Sigmoid colon (tissue), 4 donors: ENCODE data around the gene ADGRF4.
"Not testable (repeated sequence)": the region's sequence is repeated elsewhere in the genome, so short reads cannot be mapped to it uniquely, and the experiment has no call there.

Experiments used
- EP300 ChIP-seq, 4 donors: sonication (generic); formaldehyde crosslinking; IDR thresholded peaks; one replicate each; pipeline ENCODE4 v1.6.1; 2017; ENCODE audit warnings: antibody characterized with exemption in 4 of 4
- POLR2AphosphoS5 ChIP-seq, 4 donors: sonication (generic); formaldehyde crosslinking; IDR thresholded peaks; one replicate each; pipeline ENCODE4 v1.6.1; 2017; ENCODE audit warnings: antibody characterized with exemption in 4 of 4
- TF ChIP-seq, protein P1 (sequence below), 4 experiments: fragments of 450-650 bp in 3 of 4; fragments of 200-600 bp in 1 of 4; IDR thresholded peaks; one replicate each; pipeline ENCODE4 v1.5.1; 2016 to 2019; ENCODE audit warnings: antibody characterized with exemption in 4 of 4, mild to moderate bottlenecking in 3 of 4, moderate library complexity in 2 of 4

GRCh38 chr6:47745269-47745668 is 46.9 kb downstream of the ADGRF4 start:
- not testable (repeated sequence) for TF ChIP-seq EP300, POLR2AphosphoS5 (IDR thresholded peaks at IDR 0.05)
- TF ChIP-seq, protein P1, sequence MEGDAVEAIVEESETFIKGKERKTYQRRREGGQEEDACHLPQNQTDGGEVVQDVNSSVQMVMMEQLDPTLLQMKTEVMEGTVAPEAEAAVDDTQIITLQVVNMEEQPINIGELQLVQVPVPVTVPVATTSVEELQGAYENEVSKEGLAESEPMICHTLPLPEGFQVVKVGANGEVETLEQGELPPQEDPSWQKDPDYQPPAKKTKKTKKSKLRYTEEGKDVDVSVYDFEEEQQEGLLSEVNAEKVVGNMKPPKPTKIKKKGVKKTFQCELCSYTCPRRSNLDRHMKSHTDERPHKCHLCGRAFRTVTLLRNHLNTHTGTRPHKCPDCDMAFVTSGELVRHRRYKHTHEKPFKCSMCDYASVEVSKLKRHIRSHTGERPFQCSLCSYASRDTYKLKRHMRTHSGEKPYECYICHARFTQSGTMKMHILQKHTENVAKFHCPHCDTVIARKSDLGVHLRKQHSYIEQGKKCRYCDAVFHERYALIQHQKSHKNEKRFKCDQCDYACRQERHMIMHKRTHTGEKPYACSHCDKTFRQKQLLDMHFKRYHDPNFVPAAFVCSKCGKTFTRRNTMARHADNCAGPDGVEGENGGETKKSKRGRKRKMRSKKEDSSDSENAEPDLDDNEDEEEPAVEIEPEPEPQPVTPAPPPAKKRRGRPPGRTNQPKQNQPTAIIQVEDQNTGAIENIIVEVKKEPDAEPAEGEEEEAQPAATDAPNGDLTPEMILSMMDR (IDR thresholded peaks at IDR 0.05): not testable (repeated sequence)
